ENCODE measurements around the gene ANGPTL4. TPM values are rescaled to one million over a fixed set of nuclear protein-coding genes. Genes with fewer than 3 reads are reported as not detected.
"Not testable (repeated sequence)": the region's sequence is repeated elsewhere in the genome, so short reads cannot be mapped to it uniquely, and the experiment has no call there.

Gene ANGPTL4
- total RNA-seq, 2 donors from 2014 or later: 1.8 TPM; not detected in 1

- no peaks in the 10 kb centered on the region for H3K36me3 Mint-ChIP-seq
- no peak overlapping the region for H3K4me3 Mint-ChIP-seq
- ATAC-seq (no peak), DNase-seq (ENCODE audit: low spot score) (peak; percentile 49)
- no peak overlapping the region for H3K27ac Mint-ChIP-seq
- H3K9me3 Mint-ChIP-seq: no peaks in the 10 kb centered on the region
- peaks cover 8 to 16% of the 10 kb centered on the region in 2 donors for H3K4me1 Mint-ChIP-seq (ENCODE audit: low read depth in 2 of 2)
- H3K27me3 Mint-ChIP-seq: peaks cover 15 to 16% of the 10 kb centered on the region in 2 donors
These were observed 1.8 kb upstream of the ANGPTL4 start for GRCh38 chr19:8361921-8362793.

- ATAC-seq (no peak), DNase-seq (ENCODE audit: low spot score) (no peak)
- H3K36me3 Mint-ChIP-seq: no peaks in the 10 kb centered on the region
- H3K27me3 Mint-ChIP-seq: peaks cover 18 to 22% of the 10 kb centered on the region in 2 donors
- peaks cover 8 to 20% of the 10 kb centered on the region in 2 donors for H3K4me1 Mint-ChIP-seq (ENCODE audit: low read depth in 2 of 2)
- H3K9me3 Mint-ChIP-seq: no peaks in the 10 kb centered on the region
- H3K27ac Mint-ChIP-seq: no peak overlapping the region
- no peak overlapping the region for H3K4me3 Mint-ChIP-seq
These were observed 2.2 kb downstream of the ANGPTL4 start for GRCh38 chr19:8366121-8366581.

GRCh38 chr19:8366961-8367326 lies 3.0 kb downstream of the ANGPTL4 start:
- no peak for DNase-seq (ENCODE audit: low spot score)
- no peak for ATAC-seq
- H3K27ac Mint-ChIP-seq: no peak overlapping the region
- no peaks in the 10 kb centered on the region for H3K9me3 Mint-ChIP-seq
- H3K4me1 Mint-ChIP-seq (ENCODE audit: low read depth in 2 of 2): peaks cover 8 to 17% of the 10 kb centered on the region in 2 donors
- no peak overlapping the region for H3K4me3 Mint-ChIP-seq
- H3K36me3 Mint-ChIP-seq: no peaks in the 10 kb centered on the region
- H3K27me3 Mint-ChIP-seq: peaks cover 15 to 22% of the 10 kb centered on the region in 2 donors

GRCh38 chr19:8367327-8368001 lies 3.5 kb downstream of the ANGPTL4 start:
- Mint-ChIP-seq H3K27me3 (peaks cover 15 to 22% of the 10 kb centered on the region in 2 donors), H3K36me3 (no peaks in the 10 kb centered on the region), H3K9me3 (no peaks in the 10 kb centered on the region), H3K4me3 (no peak overlapping the region), H3K4me1 (ENCODE audit: low read depth in 2 of 2) (peaks cover 8 to 17% of the 10 kb centered on the region in 2 donors), H3K27ac (no peak overlapping the region)
- ATAC-seq (no peak), DNase-seq (ENCODE audit: low spot score) (no peak)

- Mint-ChIP-seq H3K4me1 (ENCODE audit: low read depth in 2 of 2) (peaks cover 0 to 7% of the 10 kb centered on the region in 2 donors), H3K9me3 (no peaks in the 10 kb centered on the region), H3K36me3 (no peaks in the 10 kb centered on the region), H3K27me3 (peaks cover 11 to 12% of the 10 kb centered on the region in 2 donors), H3K4me3 (no peak overlapping the region), H3K27ac (no peak overlapping the region)
- ATAC-seq: no peak
- no peak for DNase-seq (ENCODE audit: low spot score)
These were observed 6.4 kb downstream of the ANGPTL4 start for GRCh38 chr19:8370176-8371010.

GRCh38 chr19:8371011-8371804 lies 7.3 kb downstream of the ANGPTL4 start:
- no peak for ATAC-seq
- Mint-ChIP-seq H3K27me3 (peaks cover 6 to 7% of the 10 kb centered on the region in 2 donors), H3K27ac (no peak overlapping the region), H3K36me3 (no peaks in the 10 kb centered on the region), H3K4me3 (no peak overlapping the region), H3K9me3 (no peaks in the 10 kb centered on the region), H3K4me1 (ENCODE audit: low read depth in 2 of 2) (peaks cover 0 to 7% of the 10 kb centered on the region in 2 donors)
- DNase-seq (ENCODE audit: low spot score): no peak

GRCh38 chr19:8373867-8374813 lies 10.2 kb downstream of the ANGPTL4 start:
- Mint-ChIP-seq H3K4me1 (ENCODE audit: low read depth in 2 of 2) (no peaks in the 10 kb centered on the region), H3K27me3 (no peaks in the 10 kb centered on the region), H3K27ac (no peak overlapping the region), H3K4me3 (no peak overlapping the region), H3K9me3 (no peaks in the 10 kb centered on the region), H3K36me3 (no peaks in the 10 kb centered on the region)
- DNase-seq (ENCODE audit: low spot score) (no peak), ATAC-seq (no peak)

- not testable (repeated sequence) for H3K4me1 Mint-ChIP-seq (ENCODE audit: low read depth in 2 of 2); DNase-seq (ENCODE audit: low spot score); H3K9me3 Mint-ChIP-seq; H3K27ac Mint-ChIP-seq; H3K36me3 Mint-ChIP-seq; ATAC-seq; H3K4me3 Mint-ChIP-seq; H3K27me3 Mint-ChIP-seq
These were observed 11.8 kb downstream of the ANGPTL4 start for GRCh38 chr19:8375766-8376165.

GRCh38 chr19:8376373-8376974 lies 12.5 kb downstream of the ANGPTL4 start:
- not testable (repeated sequence) for DNase-seq (ENCODE audit: low spot score); H3K4me3 Mint-ChIP-seq; ATAC-seq; H3K27ac Mint-ChIP-seq; H3K4me1 Mint-ChIP-seq (ENCODE audit: low read depth in 2 of 2); H3K27me3 Mint-ChIP-seq; H3K9me3 Mint-ChIP-seq; H3K36me3 Mint-ChIP-seq

GRCh38 chr19:8377598-8377997 lies 13.6 kb downstream of the ANGPTL4 start:
- H3K4me3 Mint-ChIP-seq: no peak overlapping the region
- no peaks in the 10 kb centered on the region for H3K4me1 Mint-ChIP-seq (ENCODE audit: low read depth in 2 of 2)
- no peak overlapping the region for H3K27ac Mint-ChIP-seq
- H3K9me3 Mint-ChIP-seq: no peaks in the 10 kb centered on the region
- no peak for DNase-seq (ENCODE audit: low spot score)
- H3K36me3 Mint-ChIP-seq: no peaks in the 10 kb centered on the region
- no peaks in the 10 kb centered on the region for H3K27me3 Mint-ChIP-seq
- peak in 1 of 2 donors; percentile 17 for ATAC-seq

GRCh38 chr19:8379156-8379891 lies 15.4 kb downstream of the ANGPTL4 start:
- not testable (repeated sequence) for H3K4me3 Mint-ChIP-seq; H3K27ac Mint-ChIP-seq; H3K4me1 Mint-ChIP-seq (ENCODE audit: low read depth in 2 of 2); H3K27me3 Mint-ChIP-seq; H3K36me3 Mint-ChIP-seq; H3K9me3 Mint-ChIP-seq; ATAC-seq; DNase-seq (ENCODE audit: low spot score)

Data from natural killer cell treated with Interleukin-12 subunit alpha and Interleukin-12 subunit beta and Interleukin-15 and Interleukin-18, amount 100 ng/mL, for 72 hours (primary cell).